K562 (cell line): ENCODE data around the gene CD55.

Experiments
- CHD1 ChIP-seq: fragments of 200-600 bp; sonication (generic); IDR thresholded peaks from one replicate; pipeline ENCODE4 v1.6.1; 2012; ENCODE audit warnings: mild to moderate bottlenecking, moderate library complexity, low read length, inconsistent platforms
- CTCF ChIP-seq, 3 experiments: IDR thresholded peaks in 2 of 3; conservative IDR thresholded peaks in 1 of 3; 2 replicates each; pipeline ENCODE4 v1.5.1; 2011 to 2012; ENCODE audit warnings: low read length in 3 of 3, mild to moderate bottlenecking in 3 of 3, control low read depth in 2 of 3, improper control_type of control experiment in 1 of 3, inconsistent platforms in 1 of 3, low read depth in 1 of 3, mixed read lengths in 1 of 3, moderate library complexity in 1 of 3; ENCODE audit not compliant: insufficient read depth in 2 of 3
- GABPB2 ChIP-seq: fragments of 250-450 bp; sonication (Bioruptor Pico); conservative IDR thresholded peaks from 2 replicates; pipeline ENCODE4 v1.5.1; 2021; ENCODE audit warnings: mild to moderate bottlenecking
- TAF1 ChIP-seq: IDR thresholded peaks from 2 replicates; pipeline ENCODE4 v1.6.1; 2011; ENCODE audit warnings: mild to moderate bottlenecking, low read length, moderate library complexity; ENCODE audit not compliant: insufficient read depth, control insufficient read depth, severe bottlenecking; ENCODE audit errors: extremely low read depth
- TAF7 ChIP-seq: fragments of 450-650 bp; IDR thresholded peaks from 2 replicates; pipeline ENCODE4 v1.6.1; 2016; ENCODE audit warnings: missing genetic modification characterization, missing compliant biosample characterization
- ZFPM2 ChIP-seq: fragments of 250-450 bp; sonication (Bioruptor Pico); IDR thresholded peaks from 2 replicates; pipeline ENCODE4 v1.5.1; 2022; ENCODE audit warnings: mild to moderate bottlenecking
- ZNF165 ChIP-seq: fragments of 250-450 bp; sonication (Bioruptor Pico); IDR thresholded peaks from 2 replicates; pipeline ENCODE4 v1.4.0; 2020; ENCODE audit warnings: borderline replicate concordance

GRCh38 chr1:207282496-207283380 is 38.7 kb upstream of the CD55 start:
- TF ChIP-seq CHD1 (no peak), ZFPM2 (CRISPR knock-in tag) (no peak), ZNF165 (CRISPR knock-in tag) (no peak), CTCF (IDR thresholded peaks at IDR 0.05 in 2 of 3, conservative IDR thresholded peaks at IDR 0.05 in 1 of 3; ENCODE audit: insufficient read depth in 2 of 3, low read depth in 1 of 3, low read length in 3 of 3) (no peak), GABPB2 (CRISPR knock-in tag) (no peak), TAF7 (tag) (no peak), TAF1 (no peak)
